ENCODE results near the gene MYT1. TPM values are rescaled to one million over a fixed set of nuclear protein-coding genes. Genes with fewer than 3 reads are reported as not detected.
A peak's percentile ranks its signal among the peaks of the same experiment; 100 is the strongest.
"Not testable (repeated sequence)": the region's sequence is repeated elsewhere in the genome, so short reads cannot be mapped to it uniquely, and the experiment has no call there.

MYT1 gene
- total RNA-seq, 1 experiment from 2014 or later = 7.1 TPM

GRCh38 chr20:64285579-64286446 is 121.6 kb downstream of the MYT1 start:
- ATAC-seq = peak; percentile 90
- RAD21 ChIA-PET (ENCODE audit: low non-redundant PET in 1 of 2, low total read pairs in 2 of 2, uncharacterized antibody in 2 of 2, unreplicated experiment in 2 of 2); H3K4me2 ChIP-seq (ENCODE audit: low read length); H3K4me3 ChIP-seq (replicated peaks in 1 of 2; ENCODE audit: low read depth in 1 of 2, low read length in 2 of 2); H3K9me2 ChIP-seq (ENCODE audit: insufficient read depth); H2AFZ ChIP-seq (ENCODE audit: low read depth, low read length, poor library complexity, severe bottlenecking); H3K4me1 ChIP-seq (ENCODE audit: control insufficient read depth in 1 of 2, insufficient read depth in 2 of 2, low read length in 2 of 2); H3K9me3 ChIP-seq (ENCODE audit: control insufficient read depth in 1 of 2, insufficient read depth in 1 of 2, low read depth in 1 of 2, low read length in 2 of 2); H3K9ac ChIP-seq (ENCODE audit: low read length); H3K36me3 ChIP-seq (ENCODE audit: control insufficient read depth in 1 of 2, insufficient read depth in 2 of 2, low read length in 2 of 2); intact Hi-C loops (cut with micrococcal nuclease); H3K27me3 ChIP-seq (ENCODE audit: insufficient read depth, low read length); H3K79me2 ChIP-seq (ENCODE audit: insufficient read depth, low read length); H4K20me1 ChIP-seq (ENCODE audit: insufficient read depth); H3K27ac ChIP-seq (ENCODE audit: low read depth, low read length); POLR2A ChIA-PET; BruUV-seq (replicated peaks): not testable (repeated sequence)
- TF ChIP-seq TCF7L2 (IDR thresholded peaks at IDR 0.05; ENCODE audit: borderline replicate concordance, extremely low read depth, insufficient read depth, insufficient read length) (peak; percentile 18), RAD21 (IDR thresholded peaks at IDR 0.05; ENCODE audit: low read depth) (peak; percentile 51), SRF (IDR thresholded peaks at IDR 0.05; ENCODE audit: low read depth) (peak; percentile 52; the same call in 1 of the 2 replicates), POLR2AphosphoS5 (IDR thresholded peaks at IDR 0.05; ENCODE audit: low read depth, low read length) (peak; percentile 40; the same call in 1 of the 2 replicates), CTCF (IDR thresholded peaks at IDR 0.05 in 2 of 3, conservative IDR thresholded peaks at IDR 0.05 in 1 of 3; ENCODE audit: borderline replicate concordance in 1 of 3, insufficient read depth in 1 of 3, low read depth in 2 of 3, low read length in 2 of 3) (peak; percentile 81 to 99 (median 85))
- CTCF ChIA-PET = interaction anchor here (0.6 kb wide), 1 partner anchor 194 kb away, joined by 3 read pairs; no protein-coding TSS in a partner anchor
- DNase-seq (ENCODE audit: low read depth, low spot score) = peak; percentile 45

- CTCF ChIA-PET; H3K9ac ChIP-seq (ENCODE audit: low read length): not testable (repeated sequence)
Observed at GRCh38 chr20:64286447-64287263, 122.4 kb downstream of the MYT1 start.

GRCh38 chr20:64287264-64287590 is 123.0 kb downstream of the MYT1 start:
- H3K4me3 ChIP-seq (replicated peaks in 1 of 2; ENCODE audit: low read depth in 1 of 2, low read length in 2 of 2); RAD21 ChIA-PET (ENCODE audit: low non-redundant PET in 1 of 2, low total read pairs in 2 of 2, uncharacterized antibody in 2 of 2, unreplicated experiment in 2 of 2); BruUV-seq (replicated peaks); H3K27ac ChIP-seq (ENCODE audit: low read depth, low read length); H3K4me2 ChIP-seq (ENCODE audit: low read length); DNase-seq (ENCODE audit: low read depth, low spot score); H3K9me2 ChIP-seq (ENCODE audit: insufficient read depth); H3K27me3 ChIP-seq (ENCODE audit: insufficient read depth, low read length); H3K36me3 ChIP-seq (ENCODE audit: control insufficient read depth in 1 of 2, insufficient read depth in 2 of 2, low read length in 2 of 2); POLR2A ChIA-PET; H3K9me3 ChIP-seq (ENCODE audit: control insufficient read depth in 1 of 2, insufficient read depth in 1 of 2, low read depth in 1 of 2, low read length in 2 of 2); intact Hi-C loops (cut with micrococcal nuclease); H3K9ac ChIP-seq (ENCODE audit: low read length); H4K20me1 ChIP-seq (ENCODE audit: insufficient read depth); H2AFZ ChIP-seq (ENCODE audit: low read depth, low read length, poor library complexity, severe bottlenecking); H3K4me1 ChIP-seq (ENCODE audit: control insufficient read depth in 1 of 2, insufficient read depth in 2 of 2, low read length in 2 of 2); CTCF ChIA-PET; ATAC-seq; H3K79me2 ChIP-seq (ENCODE audit: insufficient read depth, low read length): not testable (repeated sequence)

More at GRCh38 chr20:64286447-64287263, 122.4 kb downstream of the MYT1 start:
- H3K4me2 ChIP-seq (ENCODE audit: low read length); H3K27ac ChIP-seq (ENCODE audit: low read depth, low read length); intact Hi-C loops (cut with micrococcal nuclease); H2AFZ ChIP-seq (ENCODE audit: low read depth, low read length, poor library complexity, severe bottlenecking); H4K20me1 ChIP-seq (ENCODE audit: insufficient read depth); H3K4me1 ChIP-seq (ENCODE audit: control insufficient read depth in 1 of 2, insufficient read depth in 2 of 2, low read length in 2 of 2); H3K9me3 ChIP-seq (ENCODE audit: control insufficient read depth in 1 of 2, insufficient read depth in 1 of 2, low read depth in 1 of 2, low read length in 2 of 2); H3K4me3 ChIP-seq (replicated peaks in 1 of 2; ENCODE audit: low read depth in 1 of 2, low read length in 2 of 2); H3K36me3 ChIP-seq (ENCODE audit: control insufficient read depth in 1 of 2, insufficient read depth in 2 of 2, low read length in 2 of 2); DNase-seq (ENCODE audit: low read depth, low spot score); H3K27me3 ChIP-seq (ENCODE audit: insufficient read depth, low read length); POLR2A ChIA-PET; H3K79me2 ChIP-seq (ENCODE audit: insufficient read depth, low read length); RAD21 ChIA-PET (ENCODE audit: low non-redundant PET in 1 of 2, low total read pairs in 2 of 2, uncharacterized antibody in 2 of 2, unreplicated experiment in 2 of 2); H3K9me2 ChIP-seq (ENCODE audit: insufficient read depth); BruUV-seq (replicated peaks): not testable (repeated sequence)
- peak; percentile 24; the same call in 1 of the 2 replicates for ATAC-seq

Measured in HCT116 (cell line).